HepG2 (cell line): Measurements from ENCODE around the gene MAN1B1. TPM values are rescaled to one million over a fixed set of nuclear protein-coding genes. Genes with fewer than 3 reads are reported as not detected.

Experiments
- MXD3 ChIP-seq: IDR thresholded peaks from 2 replicates; pipeline ENCODE4 v1.6.1; 2016; ENCODE audit warnings: mild to moderate bottlenecking, missing biosample characterization, missing genetic modification reagents
- PLRG1 ChIP-seq: fragments of 450-650 bp; conservative IDR thresholded peaks from 2 replicates; pipeline ENCODE4 v1.6.1; 2016
- POLR2G ChIP-seq: fragments of 200-400 bp; formaldehyde crosslinking; IDR thresholded peaks from 2 replicates; pipeline ENCODE4 v1.6.1; 2018; ENCODE audit warnings: mild to moderate bottlenecking, low read depth, low read length, moderate library complexity
- RXRA ChIP-seq: sonication (generic); formaldehyde crosslinking; IDR thresholded peaks from 2 replicates; pipeline ENCODE4 v1.5.1; 2020; ENCODE audit warnings: missing genetic modification reagents
- SOX5 ChIP-seq: IDR thresholded peaks from 2 replicates; pipeline ENCODE4 v1.6.1; 2016; ENCODE audit warnings: borderline replicate concordance
- ZFX ChIP-seq: sonication (generic); formaldehyde crosslinking; IDR thresholded peaks from 2 replicates; pipeline ENCODE4 v1.4.0; 2020; ENCODE audit warnings: mild to moderate bottlenecking, low read depth, missing genetic modification reagents, moderate library complexity
- ZNF12 ChIP-seq: sonication (generic); formaldehyde crosslinking; IDR thresholded peaks from 2 replicates; pipeline ENCODE4 v1.5.0; 2020; ENCODE audit warnings: missing genetic modification reagents
- ZNF280D ChIP-seq: sonication (generic); formaldehyde crosslinking; IDR thresholded peaks from 2 replicates; pipeline ENCODE4 v1.5.1; 2020; ENCODE audit warnings: mild to moderate bottlenecking, missing genetic modification reagents
- ZNF292 ChIP-seq: sonication (generic); formaldehyde crosslinking; IDR thresholded peaks from 2 replicates; pipeline ENCODE4 v1.8.1; 2022; ENCODE audit warnings: mild to moderate bottlenecking, low read depth, missing genetic modification reagents, borderline replicate concordance
- ZNF326 ChIP-seq: sonication (generic); formaldehyde crosslinking; IDR thresholded peaks from 2 replicates; pipeline ENCODE4 v1.4.0; 2020; ENCODE audit warnings: missing genetic modification reagents, borderline replicate concordance
- ZNF343 ChIP-seq: sonication (generic); formaldehyde crosslinking; IDR thresholded peaks from 2 replicates; pipeline ENCODE4 v1.4.0; 2020; ENCODE audit warnings: mild to moderate bottlenecking, missing genetic modification reagents
- ZNF446 ChIP-seq: sonication (generic); formaldehyde crosslinking; IDR thresholded peaks from 2 replicates; pipeline ENCODE4 v1.5.0; 2020; ENCODE audit warnings: mild to moderate bottlenecking, missing genetic modification reagents
- ZNF580 ChIP-seq: IDR thresholded peaks from 2 replicates; pipeline ENCODE4 v1.6.1; 2016; ENCODE audit warnings: low read depth, borderline replicate concordance
- ZNF644 ChIP-seq: IDR thresholded peaks from 2 replicates; pipeline ENCODE4 v1.6.1; 2016; ENCODE audit warnings: low read depth
- ZNF720 ChIP-seq: sonication (generic); formaldehyde crosslinking; IDR thresholded peaks from 2 replicates; pipeline ENCODE4 v1.4.0; 2020; ENCODE audit warnings: missing genetic modification reagents
- ZNF775 ChIP-seq: sonication (generic); formaldehyde crosslinking; IDR thresholded peaks from 2 replicates; pipeline ENCODE4 v1.4.0; 2020; ENCODE audit warnings: missing genetic modification reagents, mild to moderate bottlenecking, moderate library complexity, borderline replicate concordance
- ZNF777 ChIP-seq: sonication (generic); formaldehyde crosslinking; IDR thresholded peaks from 2 replicates; pipeline ENCODE4 v1.4.0; 2020; ENCODE audit warnings: missing genetic modification reagents
- polyA plus RNA-seq, 8 experiments: library from polyadenylated mRNA; depleted of rRNA in 3 of 8; stranded (reverse) in 7 of 8; unstranded in 1 of 8; fragments of >200 nt; fragmentation: Illumina TruSeq in 4 of 8; extraction: Trizol in 4 of 8; gene quantifications; 2 replicates each; pipeline versions ENCODE4 v1.2.1 to v1.2.3, GENCODE V29; 2011 to 2016; ENCODE audit warnings: low read depth in 4 of 8, missing spikeins in 1 of 8, mixed read lengths in 1 of 8; ENCODE audit not compliant: insufficient read depth in 1 of 8
- total RNA-seq, 5 experiments: library from RNA; depleted of rRNA; stranded (reverse); fragments of >200 nt; fragmentation: Illumina TruSeq; extraction: Trizol; gene quantifications; 2 replicates each; pipeline ENCODE4 v1.2.3, GENCODE V29; 2016; ENCODE audit warnings: low read depth in 1 of 5
- TF ChIP-seq, protein P1 (sequence below): sonication (generic); formaldehyde crosslinking; IDR thresholded peaks from 2 replicates; pipeline ENCODE4 v1.5.1; 2020; ENCODE audit warnings: mild to moderate bottlenecking, moderate library complexity, missing genetic modification reagents
- TF ChIP-seq, protein P2 (sequence below): IDR thresholded peaks from 2 replicates; pipeline ENCODE4 v1.6.1; 2016
- TF ChIP-seq, protein P3 (sequence below): sonication (generic); formaldehyde crosslinking; IDR thresholded peaks from 2 replicates; pipeline ENCODE4 v1.4.0; 2020; ENCODE audit warnings: low read depth, mild to moderate bottlenecking, missing genetic modification reagents

MAN1B1 gene
- total and polyA plus RNA-seq, 2 of the 13 experiments (the other 11 are each of a cell fraction or from before 2014, with no cell fraction given) = 48.9 to 59.5 TPM

- TF ChIP-seq ZNF326 (CRISPR knock-in tag) (no peak), RXRA (no peak), MXD3 (CRISPR knock-in tag) (no peak), ZNF292 (CRISPR knock-in tag) (0 out of 2 replicates have a peak, but pooled peaks have one; percentile 56), PLRG1 (no peak), ZNF446 (CRISPR knock-in tag) (no peak), ZNF580 (CRISPR knock-in tag) (no peak), SOX5 (CRISPR knock-in tag) (no peak), ZNF343 (CRISPR knock-in tag) (no peak), ZNF12 (CRISPR knock-in tag) (peak; percentile 45; the same call in 1 of the 2 replicates), ZNF720 (CRISPR knock-in tag) (no peak), ZFX (CRISPR knock-in tag) (peak; percentile 87), ZNF775 (no peak), ZNF280D (CRISPR knock-in tag) (peak; percentile 50; the same call in 1 of the 2 replicates), ZNF644 (CRISPR knock-in tag) (no peak), ZNF777 (peak; percentile 86), POLR2G (no peak)
- TF ChIP-seq, protein P1, sequence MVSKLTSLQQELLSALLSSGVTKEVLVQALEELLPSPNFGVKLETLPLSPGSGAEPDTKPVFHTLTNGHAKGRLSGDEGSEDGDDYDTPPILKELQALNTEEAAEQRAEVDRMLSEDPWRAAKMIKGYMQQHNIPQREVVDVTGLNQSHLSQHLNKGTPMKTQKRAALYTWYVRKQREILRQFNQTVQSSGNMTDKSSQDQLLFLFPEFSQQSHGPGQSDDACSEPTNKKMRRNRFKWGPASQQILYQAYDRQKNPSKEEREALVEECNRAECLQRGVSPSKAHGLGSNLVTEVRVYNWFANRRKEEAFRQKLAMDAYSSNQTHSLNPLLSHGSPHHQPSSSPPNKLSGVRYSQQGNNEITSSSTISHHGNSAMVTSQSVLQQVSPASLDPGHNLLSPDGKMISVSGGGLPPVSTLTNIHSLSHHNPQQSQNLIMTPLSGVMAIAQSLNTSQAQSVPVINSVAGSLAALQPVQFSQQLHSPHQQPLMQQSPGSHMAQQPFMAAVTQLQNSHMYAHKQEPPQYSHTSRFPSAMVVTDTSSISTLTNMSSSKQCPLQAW (CRISPR knock-in tag) = peak; percentile 28
- TF ChIP-seq, protein P2, sequence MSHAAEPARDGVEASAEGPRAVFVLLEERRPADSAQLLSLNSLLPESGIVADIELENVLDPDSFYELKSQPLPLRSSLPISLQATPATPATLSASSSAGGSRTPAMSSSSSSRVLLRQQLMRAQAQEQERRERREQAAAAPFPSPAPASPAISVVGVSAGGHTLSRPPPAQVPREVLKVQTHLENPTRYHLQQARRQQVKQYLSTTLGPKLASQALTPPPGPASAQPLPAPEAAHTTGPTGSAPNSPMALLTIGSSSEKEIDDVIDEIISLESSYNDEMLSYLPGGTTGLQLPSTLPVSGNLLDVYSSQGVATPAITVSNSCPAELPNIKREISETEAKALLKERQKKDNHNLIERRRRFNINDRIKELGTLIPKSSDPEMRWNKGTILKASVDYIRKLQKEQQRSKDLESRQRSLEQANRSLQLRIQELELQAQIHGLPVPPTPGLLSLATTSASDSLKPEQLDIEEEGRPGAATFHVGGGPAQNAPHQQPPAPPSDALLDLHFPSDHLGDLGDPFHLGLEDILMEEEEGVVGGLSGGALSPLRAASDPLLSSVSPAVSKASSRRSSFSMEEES (CRISPR knock-in tag) = no peak
- TF ChIP-seq, protein P3, sequence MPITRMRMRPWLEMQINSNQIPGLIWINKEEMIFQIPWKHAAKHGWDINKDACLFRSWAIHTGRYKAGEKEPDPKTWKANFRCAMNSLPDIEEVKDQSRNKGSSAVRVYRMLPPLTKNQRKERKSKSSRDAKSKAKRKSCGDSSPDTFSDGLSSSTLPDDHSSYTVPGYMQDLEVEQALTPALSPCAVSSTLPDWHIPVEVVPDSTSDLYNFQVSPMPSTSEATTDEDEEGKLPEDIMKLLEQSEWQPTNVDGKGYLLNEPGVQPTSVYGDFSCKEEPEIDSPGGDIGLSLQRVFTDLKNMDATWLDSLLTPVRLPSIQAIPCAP (CRISPR knock-in tag) = no peak
Measured at GRCh38 chr9:137111788-137112563, 25.2 kb downstream of the MAN1B1 start (continued).
